HCT116 (cell line): ENCODE results near the gene DHX30. TPM values are rescaled to one million over a fixed set of nuclear protein-coding genes. Genes with fewer than 3 reads are reported as not detected.

Source experiments
- ATAC-seq: fragments of 200-7000 bp; cut with Tn5 transposase; 2 replicates; pipeline ENCODE4 v1.9.1; 2020; ENCODE audit warnings: mild to moderate bottlenecking, moderate library complexity
- BruUV-seq: library from RNA; stranded (reverse); fragments of 400-500 nt; replicated peaks from 2 replicates; lab custom pipeline; 2021; lab: Mats Ljungman, UMichigan
- CTCF ChIA-PET: fragments of 300-600 bp; sonication (Branson Sonifier 250); formaldehyde crosslinking; loops from one replicate; lab custom pipeline; 2021; ENCODE audit warnings: antibody characterized with exemption; lab: Charles Lee
- POLR2A ChIA-PET: fragments of 300-600, 350-600 bp; sonication (Branson Sonifier 250); formaldehyde crosslinking; loops from one replicate; lab custom pipeline; 2021; ENCODE audit warnings: antibody characterized with exemption; lab: Charles Lee
- RAD21 ChIA-PET, 2 experiments: fragments of 300-600 bp; sonication (Branson Sonifier 250); formaldehyde crosslinking; loops; one replicate each; lab custom pipeline; 2023; ENCODE audit warnings: low total read pairs in 2 of 2; ENCODE audit not compliant: uncharacterized antibody in 2 of 2, unreplicated experiment in 2 of 2, low non-redundant PET in 1 of 2; lab: Charles Lee
- DNase-seq: peaks from one replicate; pipeline ENCODE4 v3.0.0-alpha.2; 2010; ENCODE audit warnings: low read depth, low spot score
- H2AFZ ChIP-seq: fragments of 200-600 bp; shearing (Covaris generic), sonication (generic); 2 replicates; pipeline ENCODE4 v1.6.1; 2017; ENCODE audit warnings: low read depth, mixed run types, mixed read lengths, antibody characterized with exemption, low read length; ENCODE audit not compliant: poor library complexity, severe bottlenecking
- H3K27ac ChIP-seq: 2 replicates; pipeline ENCODE4 v1.5.1; 2012; ENCODE audit warnings: low read depth, low read length
- H3K27me3 ChIP-seq: fragments of 200-600 bp; sonication (generic); 2 replicates; pipeline ENCODE4 v1.6.1; 2016; ENCODE audit warnings: mixed run types, low read length, mixed read lengths; ENCODE audit not compliant: insufficient read depth
- H3K36me3 ChIP-seq, 2 experiments: fragments of 200-500 bp in 1 of 2; fragments of 200-600 bp in 1 of 2; sonication (Bioruptor generic) in 1 of 2; sonication (generic) in 1 of 2; 2 replicates each; pipeline versions ENCODE4 v1.5.1 to v1.6.1; 2014 to 2016; ENCODE audit warnings: low read length in 2 of 2, inconsistent platforms in 1 of 2, mixed read lengths in 1 of 2, mixed run types in 1 of 2; ENCODE audit not compliant: insufficient read depth in 2 of 2, control insufficient read depth in 1 of 2
- H3K4me1 ChIP-seq, 2 experiments: fragments of 200-600 bp in 1 of 2; sonication (generic) in 1 of 2; 2 replicates each; pipeline versions ENCODE4 v1.5.1 to v1.6.1; 2012 to 2017; ENCODE audit warnings: low read length in 2 of 2, inconsistent platforms in 1 of 2, mild to moderate bottlenecking in 1 of 2, mixed read lengths in 1 of 2, mixed run types in 1 of 2, moderate library complexity in 1 of 2; ENCODE audit not compliant: insufficient read depth in 2 of 2, control insufficient read depth in 1 of 2
- H3K4me2 ChIP-seq: fragments of 200-600 bp; sonication (generic); 2 replicates; pipeline ENCODE4 v1.6.1; 2017; ENCODE audit warnings: mixed run types, low read length, mixed read lengths
- H3K4me3 ChIP-seq, 2 experiments: fragments of 200-600 bp in 1 of 2; sonication (generic) in 1 of 2; replicated peaks in 1 of 2; 2 replicates each; pipeline ENCODE4 v1.5.1; 2011 to 2016; ENCODE audit warnings: low read length in 2 of 2, control low read depth in 1 of 2, low read depth in 1 of 2, mild to moderate bottlenecking in 1 of 2, mixed read lengths in 1 of 2, mixed run types in 1 of 2
- H3K79me2 ChIP-seq: fragments of 200-600 bp; sonication (generic); 2 replicates; pipeline ENCODE4 v1.6.1; 2017; ENCODE audit warnings: mild to moderate bottlenecking, mixed run types, low read length, moderate library complexity, mixed read lengths; ENCODE audit not compliant: insufficient read depth
- H3K9ac ChIP-seq: fragments of 200-600 bp; sonication (generic); 2 replicates; pipeline ENCODE4 v1.6.1; 2016; ENCODE audit warnings: low read length, mixed read lengths
- H3K9me2 ChIP-seq: fragments of 200-600 bp; sonication (generic), shearing (Covaris generic); 2 replicates; pipeline ENCODE4 v1.6.1; 2017; ENCODE audit warnings: mixed run types, mild to moderate bottlenecking, moderate library complexity; ENCODE audit not compliant: insufficient read depth
- H3K9me3 ChIP-seq, 2 experiments: fragments of 200-500 bp in 1 of 2; fragments of 200-600 bp in 1 of 2; sonication (Bioruptor generic) in 1 of 2; sonication (generic) in 1 of 2; 2 replicates each; pipeline ENCODE4 v1.6.1; 2014 to 2017; ENCODE audit warnings: low read length in 2 of 2, mixed read lengths in 2 of 2, inconsistent platforms in 1 of 2, low read depth in 1 of 2, mild to moderate bottlenecking in 1 of 2, mixed run types in 1 of 2, moderate library complexity in 1 of 2; ENCODE audit not compliant: control insufficient read depth in 1 of 2, insufficient read depth in 1 of 2
- H4K20me1 ChIP-seq: fragments of 200-600 bp; sonication (generic), shearing (Covaris generic); 2 replicates; pipeline ENCODE4 v1.6.1; 2017; ENCODE audit warnings: mixed run types, mild to moderate bottlenecking, moderate library complexity; ENCODE audit not compliant: insufficient read depth
- CBX3 ChIP-seq: IDR thresholded peaks from 2 replicates; pipeline ENCODE4 v1.6.1; 2012; ENCODE audit warnings: low read depth
- CEBPB ChIP-seq: IDR thresholded peaks from 2 replicates; pipeline ENCODE4 v1.6.1; 2012; ENCODE audit warnings: low read depth
- EGR1 ChIP-seq: IDR thresholded peaks from 2 replicates; pipeline ENCODE4 v1.6.1; 2012; ENCODE audit warnings: low read depth
- ELF1 ChIP-seq: IDR thresholded peaks from 2 replicates; pipeline ENCODE4 v1.6.1; 2012; ENCODE audit warnings: low read depth, borderline replicate concordance
- EZH2 ChIP-seq: fragments of 200-600 bp; sonication (generic); IDR thresholded peaks from 2 replicates; pipeline ENCODE4 v1.6.1; 2017; ENCODE audit warnings: antibody characterized with exemption, mixed run types
- JUND ChIP-seq: IDR thresholded peaks from 2 replicates; pipeline ENCODE4 v1.6.1; 2012
- POLR2A ChIP-seq: IDR thresholded peaks from 2 replicates; pipeline ENCODE4 v1.7.0; 2011; ENCODE audit warnings: borderline replicate concordance; ENCODE audit not compliant: insufficient read depth, insufficient read length; ENCODE audit errors: extremely low read depth
- SRF ChIP-seq: IDR thresholded peaks from 2 replicates; pipeline ENCODE4 v1.6.1; 2012; ENCODE audit warnings: low read depth
- TCF7L2 ChIP-seq: IDR thresholded peaks from 2 replicates; pipeline ENCODE4 v1.7.0; 2011; ENCODE audit warnings: borderline replicate concordance, inconsistent platforms; ENCODE audit not compliant: insufficient read depth, insufficient read length; ENCODE audit errors: extremely low read depth
- YY1 ChIP-seq: IDR thresholded peaks from 2 replicates; pipeline ENCODE4 v1.6.1; 2011; ENCODE audit warnings: low read length, low read depth, moderate library complexity, mild to moderate bottlenecking; ENCODE audit not compliant: insufficient replicate concordance; ENCODE audit errors: extremely low read depth
- ZFX ChIP-seq: fragments of 450-650 bp; IDR thresholded peaks from 2 replicates; pipeline ENCODE4 v1.6.1; 2017
- intact Hi-C: fragments of 100-400 bp; cut with micrococcal nuclease; formaldehyde crosslinking; loops from 2 replicates; pipeline ENCODE4 v1.10.0; 2022
- total RNA-seq: library from RNA; stranded (reverse); gene quantifications from one replicate; pipeline ENCODE4 v1.2.1, GENCODE V29; 2021; ENCODE audit not compliant: unreplicated experiment
- TF ChIP-seq, protein P1 (sequence below): IDR thresholded peaks from 2 replicates; pipeline ENCODE4 v1.6.1; 2012
- TF ChIP-seq, protein P2 (sequence below): IDR thresholded peaks from 2 replicates; pipeline ENCODE4 v1.6.1; 2012; ENCODE audit warnings: low read depth
- TF ChIP-seq, protein P3 (sequence below): IDR thresholded peaks from 2 replicates; pipeline ENCODE4 v1.6.1; 2012
- TF ChIP-seq, protein P4 (sequence below): IDR thresholded peaks from 2 replicates; pipeline ENCODE4 v1.6.1; 2011; ENCODE audit warnings: mild to moderate bottlenecking, low read length, moderate library complexity; ENCODE audit not compliant: insufficient replicate concordance; ENCODE audit errors: extremely low read depth
- TF ChIP-seq, protein P5 (sequence below), 3 experiments: fragments of 200-600 bp in 1 of 3; sonication (generic) in 1 of 3; IDR thresholded peaks in 2 of 3; conservative IDR thresholded peaks in 1 of 3; 2 replicates each; pipeline ENCODE4 v1.5.1; 2012 to 2017; ENCODE audit warnings: low read depth in 2 of 3, low read length in 2 of 3, antibody characterized with exemption in 1 of 3, borderline replicate concordance in 1 of 3, control low read depth in 1 of 3, mild to moderate bottlenecking in 1 of 3, mixed read lengths in 1 of 3, mixed run types in 1 of 3, moderate library complexity in 1 of 3; ENCODE audit not compliant: insufficient read depth in 1 of 3

The DHX30 gene
- total RNA-seq, 1 experiment from 2014 or later, result 114 TPM

DNA sequence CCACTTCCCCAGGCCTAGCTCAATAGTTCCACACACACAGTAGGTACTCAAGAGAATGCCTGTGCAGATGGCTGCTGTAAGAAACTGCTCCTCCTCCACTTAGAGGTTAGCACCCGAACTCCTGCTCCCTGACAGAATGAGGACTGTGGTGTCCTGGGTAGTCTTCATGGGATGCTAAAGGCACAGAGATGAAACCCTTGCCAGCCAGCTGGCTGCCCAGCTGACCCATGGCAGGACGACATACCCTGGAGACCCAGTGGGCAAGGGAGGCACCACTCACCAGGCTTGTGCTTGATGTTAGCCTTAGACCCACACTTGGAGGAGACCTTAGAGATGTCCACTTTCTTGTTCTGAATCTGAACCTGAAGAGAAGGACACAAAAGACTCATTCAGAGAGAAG is 54.2 kb downstream of the DHX30 start:
- BruUV-seq, result no TSS peak
- ChIA-PET CTCF (no interaction called here), POLR2A (no interaction called here)

More for the DNA sequence above, 54.2 kb downstream of the DHX30 start:
- Histone ChIP-seq H3K4me3 (no peak overlapping the region), H3K27ac (no peak overlapping the region), H3K79me2 (no peaks in the 10 kb centered on the region), H3K27me3 (no peaks in the 10 kb centered on the region), H3K4me1 (no peaks in the 10 kb centered on the region), H3K9me2 (no peaks in the 10 kb centered on the region), H3K4me2 (no peak overlapping the region), H3K9me3 (no peaks in the 10 kb centered on the region), H3K36me3 (peaks cover 0 to 10% of the 10 kb centered on the region in 2 experiments; a peak in 3 of 4 replicates), H4K20me1 (no peaks in the 10 kb centered on the region), H3K9ac (no peak overlapping the region), H2AFZ (no peak overlapping the region)
- DNase-seq, result no peak
- no peak for ATAC-seq
- intact Hi-C loops, result no loop called here
- RAD21 ChIA-PET, result no interaction called here
- TF ChIP-seq, protein P1, sequence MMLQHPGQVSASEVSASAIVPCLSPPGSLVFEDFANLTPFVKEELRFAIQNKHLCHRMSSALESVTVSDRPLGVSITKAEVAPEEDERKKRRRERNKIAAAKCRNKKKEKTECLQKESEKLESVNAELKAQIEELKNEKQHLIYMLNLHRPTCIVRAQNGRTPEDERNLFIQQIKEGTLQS, result no peak
- no peak for TF ChIP-seq JUND
- TF ChIP-seq, protein P2, sequence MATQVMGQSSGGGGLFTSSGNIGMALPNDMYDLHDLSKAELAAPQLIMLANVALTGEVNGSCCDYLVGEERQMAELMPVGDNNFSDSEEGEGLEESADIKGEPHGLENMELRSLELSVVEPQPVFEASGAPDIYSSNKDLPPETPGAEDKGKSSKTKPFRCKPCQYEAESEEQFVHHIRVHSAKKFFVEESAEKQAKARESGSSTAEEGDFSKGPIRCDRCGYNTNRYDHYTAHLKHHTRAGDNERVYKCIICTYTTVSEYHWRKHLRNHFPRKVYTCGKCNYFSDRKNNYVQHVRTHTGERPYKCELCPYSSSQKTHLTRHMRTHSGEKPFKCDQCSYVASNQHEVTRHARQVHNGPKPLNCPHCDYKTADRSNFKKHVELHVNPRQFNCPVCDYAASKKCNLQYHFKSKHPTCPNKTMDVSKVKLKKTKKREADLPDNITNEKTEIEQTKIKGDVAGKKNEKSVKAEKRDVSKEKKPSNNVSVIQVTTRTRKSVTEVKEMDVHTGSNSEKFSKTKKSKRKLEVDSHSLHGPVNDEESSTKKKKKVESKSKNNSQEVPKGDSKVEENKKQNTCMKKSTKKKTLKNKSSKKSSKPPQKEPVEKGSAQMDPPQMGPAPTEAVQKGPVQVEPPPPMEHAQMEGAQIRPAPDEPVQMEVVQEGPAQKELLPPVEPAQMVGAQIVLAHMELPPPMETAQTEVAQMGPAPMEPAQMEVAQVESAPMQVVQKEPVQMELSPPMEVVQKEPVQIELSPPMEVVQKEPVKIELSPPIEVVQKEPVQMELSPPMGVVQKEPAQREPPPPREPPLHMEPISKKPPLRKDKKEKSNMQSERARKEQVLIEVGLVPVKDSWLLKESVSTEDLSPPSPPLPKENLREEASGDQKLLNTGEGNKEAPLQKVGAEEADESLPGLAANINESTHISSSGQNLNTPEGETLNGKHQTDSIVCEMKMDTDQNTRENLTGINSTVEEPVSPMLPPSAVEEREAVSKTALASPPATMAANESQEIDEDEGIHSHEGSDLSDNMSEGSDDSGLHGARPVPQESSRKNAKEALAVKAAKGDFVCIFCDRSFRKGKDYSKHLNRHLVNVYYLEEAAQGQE, result no peak
- no peak for TF ChIP-seq SRF
- TF ChIP-seq ELF1, result no peak
- TF ChIP-seq EGR1, result no peak
- TF ChIP-seq, protein P3, sequence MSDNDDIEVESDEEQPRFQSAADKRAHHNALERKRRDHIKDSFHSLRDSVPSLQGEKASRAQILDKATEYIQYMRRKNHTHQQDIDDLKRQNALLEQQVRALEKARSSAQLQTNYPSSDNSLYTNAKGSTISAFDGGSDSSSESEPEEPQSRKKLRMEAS, result no peak
- TF ChIP-seq, protein P4, sequence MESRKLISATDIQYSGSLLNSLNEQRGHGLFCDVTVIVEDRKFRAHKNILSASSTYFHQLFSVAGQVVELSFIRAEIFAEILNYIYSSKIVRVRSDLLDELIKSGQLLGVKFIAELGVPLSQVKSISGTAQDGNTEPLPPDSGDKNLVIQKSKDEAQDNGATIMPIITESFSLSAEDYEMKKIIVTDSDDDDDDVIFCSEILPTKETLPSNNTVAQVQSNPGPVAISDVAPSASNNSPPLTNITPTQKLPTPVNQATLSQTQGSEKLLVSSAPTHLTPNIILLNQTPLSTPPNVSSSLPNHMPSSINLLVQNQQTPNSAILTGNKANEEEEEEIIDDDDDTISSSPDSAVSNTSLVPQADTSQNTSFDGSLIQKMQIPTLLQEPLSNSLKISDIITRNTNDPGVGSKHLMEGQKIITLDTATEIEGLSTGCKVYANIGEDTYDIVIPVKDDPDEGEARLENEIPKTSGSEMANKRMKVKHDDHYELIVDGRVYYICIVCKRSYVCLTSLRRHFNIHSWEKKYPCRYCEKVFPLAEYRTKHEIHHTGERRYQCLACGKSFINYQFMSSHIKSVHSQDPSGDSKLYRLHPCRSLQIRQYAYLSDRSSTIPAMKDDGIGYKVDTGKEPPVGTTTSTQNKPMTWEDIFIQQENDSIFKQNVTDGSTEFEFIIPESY, result no peak
- no peak for TF ChIP-seq EZH2
- TF ChIP-seq, protein P5, sequence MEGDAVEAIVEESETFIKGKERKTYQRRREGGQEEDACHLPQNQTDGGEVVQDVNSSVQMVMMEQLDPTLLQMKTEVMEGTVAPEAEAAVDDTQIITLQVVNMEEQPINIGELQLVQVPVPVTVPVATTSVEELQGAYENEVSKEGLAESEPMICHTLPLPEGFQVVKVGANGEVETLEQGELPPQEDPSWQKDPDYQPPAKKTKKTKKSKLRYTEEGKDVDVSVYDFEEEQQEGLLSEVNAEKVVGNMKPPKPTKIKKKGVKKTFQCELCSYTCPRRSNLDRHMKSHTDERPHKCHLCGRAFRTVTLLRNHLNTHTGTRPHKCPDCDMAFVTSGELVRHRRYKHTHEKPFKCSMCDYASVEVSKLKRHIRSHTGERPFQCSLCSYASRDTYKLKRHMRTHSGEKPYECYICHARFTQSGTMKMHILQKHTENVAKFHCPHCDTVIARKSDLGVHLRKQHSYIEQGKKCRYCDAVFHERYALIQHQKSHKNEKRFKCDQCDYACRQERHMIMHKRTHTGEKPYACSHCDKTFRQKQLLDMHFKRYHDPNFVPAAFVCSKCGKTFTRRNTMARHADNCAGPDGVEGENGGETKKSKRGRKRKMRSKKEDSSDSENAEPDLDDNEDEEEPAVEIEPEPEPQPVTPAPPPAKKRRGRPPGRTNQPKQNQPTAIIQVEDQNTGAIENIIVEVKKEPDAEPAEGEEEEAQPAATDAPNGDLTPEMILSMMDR (IDR thresholded peaks at IDR 0.05 in 2 of 3, conservative IDR thresholded peaks at IDR 0.05 in 1 of 3; ENCODE audit: borderline replicate concordance in 1 of 3, insufficient read depth in 1 of 3, low read depth in 2 of 3, low read length in 2 of 3), result no peak
- no peak for TF ChIP-seq TCF7L2
- no peak for TF ChIP-seq ZFX
- TF ChIP-seq POLR2A, result no peak
- TF ChIP-seq CBX3, result no peak
- TF ChIP-seq CEBPB, result no peak
- TF ChIP-seq YY1, result no peak
